MM.1S (cell line): ENCODE measurements around the gene CHD6.

Experiments
- CTCF ChIP-seq: fragments of 300-600 bp; sonication (generic); IDR thresholded peaks from 2 replicates; pipeline ENCODE4 v1.5.1; 2016; ENCODE audit warnings: antibody characterized with exemption, low read length, mixed read lengths
- EZH2 ChIP-seq: fragments of 300-600 bp; sonication (generic); optimal IDR thresholded peaks from 2 replicates; pipeline ENCODE3; 2017; ENCODE audit warnings: low read depth, mild to moderate bottlenecking, antibody characterized with exemption, low read length, mixed read lengths
- EZH2phosphoT487 ChIP-seq: fragments of 300-600 bp; sonication (generic); IDR thresholded peaks from 2 replicates; pipeline ENCODE4 v1.6.1; 2018; ENCODE audit warnings: antibody characterized with exemption, low read length

- TF ChIP-seq CTCF (no peak), EZH2phosphoT487 (no peak), EZH2 (no peak)
These were observed 142.2 kb downstream of the CHD6 start for GRCh38 chr20:41476013-41476441.
